H1 (cell line): Measurements from ENCODE around the gene STAM. TPM values are rescaled to one million over a fixed set of nuclear protein-coding genes. Genes with fewer than 3 reads are reported as not detected.

Experiments used
- CTCF ChIA-PET: fragments of 300-600 bp; sonication (Branson Sonifier 250); formaldehyde crosslinking; loops from one replicate; lab custom pipeline; 2021; ENCODE audit not compliant: partially characterized antibody; lab: Charles Lee
- POLR2A ChIA-PET: fragments of 300-600 bp; sonication (Branson Sonifier 250); formaldehyde crosslinking; loops from one replicate; lab custom pipeline; 2021; ENCODE audit warnings: inconsistent platforms; ENCODE audit not compliant: partially characterized antibody; lab: Charles Lee
- DNase-seq, 2 experiments: peaks; one replicate each; pipeline versions ENCODE4 v3.0.0 to v3.0.0-alpha.2; 2010 to 2022; ENCODE audit warnings: low spot score in 2 of 2, low read depth in 1 of 2, mixed read lengths in 1 of 2
- FAIRE-seq: peaks from 2 replicates; lab custom pipeline; 2011; peaks lifted over from hg19 to GRCh38; lab: Jason Lieb, UNC
- H2AFZ ChIP-seq: 2 replicates; pipeline ENCODE4 v1.8.1; 2012; ENCODE audit warnings: low read length, inconsistent platforms
- H2AK5ac ChIP-seq: 2 replicates; pipeline ENCODE4 v1.6.1; 2013; ENCODE audit warnings: low read depth, low read length
- H2BK120ac ChIP-seq: replicated peaks from 2 replicates; pipeline ENCODE3; 2013; ENCODE audit warnings: low read depth, low read length, inconsistent platforms
- H2BK12ac ChIP-seq: 2 replicates; pipeline ENCODE4 v1.6.1; 2013; ENCODE audit warnings: low read depth, low read length
- H2BK15ac ChIP-seq: 2 replicates; pipeline ENCODE4 v1.6.1; 2013; ENCODE audit warnings: low read length
- H2BK20ac ChIP-seq: 2 replicates; pipeline ENCODE4 v1.6.1; 2013; ENCODE audit warnings: low read length
- H2BK5ac ChIP-seq: 2 replicates; pipeline ENCODE4 v1.6.1; 2013; ENCODE audit warnings: low read depth, low read length
- H3K14ac ChIP-seq: 2 replicates; pipeline ENCODE4 v1.6.1; 2013; ENCODE audit warnings: inconsistent platforms; ENCODE audit not compliant: insufficient read length
- H3K18ac ChIP-seq: 2 replicates; pipeline ENCODE4 v1.6.1; 2013; ENCODE audit warnings: low read length; ENCODE audit errors: extremely low read depth
- H3K23ac ChIP-seq: 2 replicates; pipeline ENCODE4 v1.6.1; 2013; ENCODE audit warnings: inconsistent platforms; ENCODE audit not compliant: insufficient read length
- H3K23me2 ChIP-seq: 2 replicates; pipeline ENCODE4 v1.6.1; 2013; ENCODE audit warnings: low read depth, low read length
- H3K27ac ChIP-seq: 2 replicates; pipeline ENCODE4 v1.6.1; 2011; ENCODE audit warnings: low read depth, low read length, inconsistent platforms
- H3K27me3 ChIP-seq, 4 experiments: replicated peaks in 1 of 4; 1 replicate in 1 of 4; 2 replicates in 3 of 4; pipeline versions ENCODE4 v1.6.1 to v1.8.1; 2011 to 2013; ENCODE audit warnings: low read length in 3 of 4, mild to moderate bottlenecking in 3 of 4, inconsistent platforms in 2 of 4, mixed read lengths in 2 of 4, moderate library complexity in 1 of 4; ENCODE audit not compliant: control insufficient read depth in 3 of 4, insufficient read depth in 3 of 4; ENCODE audit errors: extremely low read depth in 1 of 4
- H3K36me3 ChIP-seq, 4 experiments: 2 replicates each; pipeline versions ENCODE4 v1.6.1 to v1.8.1; 2011 to 2013; ENCODE audit warnings: mild to moderate bottlenecking in 4 of 4, low read length in 3 of 4, moderate library complexity in 2 of 4, control low read depth in 1 of 4, inconsistent platforms in 1 of 4; ENCODE audit not compliant: insufficient read depth in 4 of 4, control insufficient read depth in 2 of 4
- H3K4ac ChIP-seq: replicated peaks from 2 replicates; pipeline ENCODE3; 2013; ENCODE audit warnings: low read length, low read depth, mixed read lengths, inconsistent platforms; ENCODE audit not compliant: insufficient read length
- H3K4me1 ChIP-seq, 4 experiments: replicated peaks in 1 of 4; 1 replicate in 1 of 4; 2 replicates in 3 of 4; pipeline versions ENCODE4 v1.6.1 to v1.8.1; 2011 to 2013; ENCODE audit warnings: low read length in 3 of 4, inconsistent platforms in 2 of 4, mixed read lengths in 1 of 4; ENCODE audit not compliant: insufficient read depth in 4 of 4, control insufficient read depth in 3 of 4
- H3K4me2 ChIP-seq, 2 experiments: 2 replicates each; pipeline versions ENCODE4 v1.6.1 to v1.8.1; 2011 to 2013; ENCODE audit warnings: low read depth in 2 of 2, low read length in 2 of 2, control low read depth in 1 of 2, inconsistent platforms in 1 of 2, mild to moderate bottlenecking in 1 of 2; ENCODE audit not compliant: insufficient read depth in 1 of 2
- H3K4me3 ChIP-seq, 4 experiments: fragments of 200-600, 300-600 bp in 1 of 4; sonication (generic), shearing (Covaris generic), sonication (Bioruptor Twin) in 1 of 4; 2 replicates each; pipeline versions ENCODE4 v1.5.1 to v1.8.1; 2011 to 2016; ENCODE audit warnings: low read length in 4 of 4, low read depth in 3 of 4, control low read depth in 2 of 4, inconsistent platforms in 2 of 4, mild to moderate bottlenecking in 2 of 4, mixed read lengths in 1 of 4, moderate library complexity in 1 of 4; ENCODE audit not compliant: insufficient read depth in 2 of 4; ENCODE audit errors: extremely low read depth in 1 of 4
- H3K56ac ChIP-seq: replicated peaks from 2 replicates; pipeline ENCODE3; 2013; ENCODE audit warnings: low read depth, mild to moderate bottlenecking, mixed read lengths, low read length, inconsistent platforms; ENCODE audit not compliant: insufficient read length
- H3K79me1 ChIP-seq: 2 replicates; pipeline ENCODE4 v1.6.1; 2013; ENCODE audit warnings: low read depth, low read length, control low read depth
- H3K79me2 ChIP-seq, 2 experiments: 2 replicates each; pipeline versions ENCODE4 v1.6.1 to v1.8.1; 2012 to 2013; ENCODE audit warnings: low read length in 2 of 2, mild to moderate bottlenecking in 2 of 2, inconsistent platforms in 1 of 2; ENCODE audit not compliant: insufficient read depth in 2 of 2, control insufficient read depth in 1 of 2
- H3K9ac ChIP-seq, 4 experiments: replicated peaks in 1 of 4; 1 replicate in 1 of 4; 2 replicates in 3 of 4; pipeline versions ENCODE4 v1.6.1 to v1.8.1; 2011 to 2013; ENCODE audit warnings: low read depth in 3 of 4, low read length in 3 of 4, control low read depth in 2 of 4, mild to moderate bottlenecking in 2 of 4, moderate library complexity in 2 of 4, inconsistent platforms in 1 of 4; ENCODE audit errors: extremely low read depth in 1 of 4
- H3K9me3 ChIP-seq, 2 experiments: 2 replicates each; pipeline versions ENCODE4 v1.6.1 to v1.8.1; 2012 to 2013; ENCODE audit warnings: mild to moderate bottlenecking in 2 of 2, moderate library complexity in 2 of 2, control low read depth in 1 of 2, inconsistent platforms in 1 of 2, low read depth in 1 of 2, low read length in 1 of 2, mixed read lengths in 1 of 2; ENCODE audit not compliant: insufficient read depth in 2 of 2
- H4K20me1 ChIP-seq, 2 experiments: replicated peaks in 1 of 2; 2 replicates each; pipeline versions ENCODE3 to v1.8.1; 2011 to 2013; ENCODE audit warnings: inconsistent platforms in 2 of 2, low read length in 2 of 2, mild to moderate bottlenecking in 1 of 2; ENCODE audit not compliant: insufficient read depth in 2 of 2, control insufficient read depth in 1 of 2
- H4K5ac ChIP-seq: 2 replicates; pipeline ENCODE4 v1.6.1; 2013; ENCODE audit warnings: low read length, low read depth, mixed read lengths, inconsistent platforms; ENCODE audit not compliant: insufficient read length
- H4K8ac ChIP-seq: 2 replicates; pipeline ENCODE4 v1.8.0; 2013; ENCODE audit warnings: mild to moderate bottlenecking, moderate library complexity, low read length, inconsistent platforms; ENCODE audit not compliant: insufficient read depth; ENCODE audit errors: extremely low read depth
- H4K91ac ChIP-seq: replicated peaks from 2 replicates; pipeline ENCODE3; 2013; ENCODE audit warnings: low read length, mixed read lengths, inconsistent platforms; ENCODE audit not compliant: insufficient read length
- CEBPB ChIP-seq: IDR thresholded peaks from 2 replicates; pipeline ENCODE4 v1.6.1; 2012; ENCODE audit warnings: low read depth, low read length
- CHD1 ChIP-seq: IDR thresholded peaks from 2 replicates; pipeline ENCODE4 v1.6.1; 2012; ENCODE audit warnings: low read depth, low read length, improper control_type of control experiment
- KDM4A ChIP-seq: IDR thresholded peaks from one replicate; pipeline ENCODE4 v1.7.1; 2012; ENCODE audit warnings: low read depth, mild to moderate bottlenecking, moderate library complexity, low read length, inconsistent platforms; ENCODE audit not compliant: severe bottlenecking
- RXRA ChIP-seq: IDR thresholded peaks from 2 replicates; pipeline ENCODE4 v1.6.1; 2011; ENCODE audit warnings: low read depth, mild to moderate bottlenecking, low read length, moderate library complexity; ENCODE audit not compliant: insufficient read depth
- SIRT6 ChIP-seq: IDR thresholded peaks from one replicate; pipeline ENCODE4 v1.7.1; 2012; ENCODE audit warnings: low read length, inconsistent platforms
- SIX5 ChIP-seq: IDR thresholded peaks from 2 replicates; pipeline ENCODE4 v1.6.1; 2011; ENCODE audit warnings: mild to moderate bottlenecking, low read depth, low read length
- USF2 ChIP-seq: IDR thresholded peaks from 2 replicates; pipeline ENCODE4 v1.6.1; 2011; ENCODE audit warnings: low read length, improper control_type of control experiment
- ZNF274 ChIP-seq: IDR thresholded peaks from 2 replicates; pipeline ENCODE4 v1.7.0; 2012; ENCODE audit warnings: low read length, borderline replicate concordance; ENCODE audit errors: extremely low read depth
- WGBS, 2 experiments: shearing (Covaris generic) in 1 of 2; methylation state at CpG; one replicate each; pipeline versions ENCODE4 v1.1.6 to v1.1.7; 2013 to 2015; ENCODE audit warnings: low lambda C conversion rate in 2 of 2, mixed read lengths in 2 of 2, inconsistent platforms in 1 of 2, low coverage in 1 of 2, missing lambda C conversion rate in 1 of 2; ENCODE audit not compliant: insufficient replicate concordance in 2 of 2, insufficient coverage in 1 of 2, insufficient read length in 1 of 2; ENCODE audit errors: extremely low coverage in 1 of 2, missing lambda C conversion rate in 1 of 2; 5-methylcytosine and 5-hydroxymethylcytosine counted together
- polyA plus RNA-seq, 7 experiments: library from polyadenylated mRNA; depleted of rRNA in 3 of 7; stranded (reverse) in 5 of 7; unstranded in 2 of 7; fragments of >200 nt in 5 of 7; fragments of 200-250 nt in 2 of 7; gene quantifications; 1 replicate in 5 of 7; 2 replicates in 1 of 7; 4 replicates in 1 of 7; pipeline versions ENCODE4 v1.2.1 to v1.2.3, GENCODE V29; 2011 to 2013; ENCODE audit warnings: missing spikeins in 2 of 7, mixed read lengths in 2 of 7
- total RNA-seq: library from RNA; stranded (reverse); fragmentation: NEBNext Ultra II Directional; extraction: Animal tissue kit (Norgen Biotek cat#: 25700); gene quantifications from 2 replicates; pipeline ENCODE4 v1.2.1, GENCODE V29; 2021

The STAM gene
- total and polyA plus RNA-seq, 2 of the 8 experiments (the other 6 are each of a cell fraction or from before 2014, with no cell fraction given), result 22.0 to 27.8 TPM

- Histone ChIP-seq H3K14ac (no peak overlapping the region), H3K4me1 (peaks cover 0 to 17% (median 13%) of the 10 kb centered on the region in 4 experiments; a peak in 6 of 7 replicates), H3K36me3 (no peaks in the 10 kb centered on the region), H2BK5ac (no peak overlapping the region), H2BK120ac (no peak overlapping the region), H4K8ac (no peak overlapping the region), H2AK5ac (no peak overlapping the region), H4K91ac (no peak overlapping the region), H3K9me3 (no peaks in the 10 kb centered on the region), H3K79me1 (0 out of 2 replicates have a peak, but pooled peaks cover 2% of the 10 kb centered on the region), H3K4me2 (no peak overlapping the region), H3K9ac (no peak overlapping the region), H3K23me2 (no peaks in the 10 kb centered on the region), H3K79me2 (peaks cover 2 to 90% of the 10 kb centered on the region in 2 experiments; a peak in 3 of 4 replicates), H3K27me3 (no peaks in the 10 kb centered on the region), H2BK20ac (no peak overlapping the region), H2BK15ac (no peak overlapping the region), H2AFZ (no peak overlapping the region), H3K27ac (no peak overlapping the region), H3K4me3 (no peak overlapping the region), H3K18ac (no peak overlapping the region), H4K20me1 (no peaks in the 10 kb centered on the region), H3K23ac (no peak overlapping the region), H4K5ac (no peak overlapping the region), H3K56ac (no peak overlapping the region), H3K4ac (no peak overlapping the region), H2BK12ac (no peak overlapping the region)
- POLR2A ChIA-PET, result interaction anchor here (3.8 kb wide), 1 partner anchor 32 kb away, joined by 29 read pairs; the partner anchor contains the start of gene STAM
- WGBS, 2 experiments, result 86% methylated on average over 1 of the region's 1 CpG; no CpG with 5 or more reads in 1 of the 2 experiments
- CTCF ChIA-PET, result interaction anchor here (1.0 to 1.3 kb wide), 2 partner anchors 33 to 60 kb away, joined by 5 read pairs; partner anchors contain the start of gene STAM
- FAIRE-seq (no peak), DNase-seq (no peak)
- no peak for TF ChIP-seq KDM4A
- TF ChIP-seq SIRT6, result no peak
- TF ChIP-seq SIX5, result no peak
- no peak for TF ChIP-seq CEBPB
- no peak for TF ChIP-seq RXRA
- no peak for TF ChIP-seq USF2
- no peak for TF ChIP-seq ZNF274
- TF ChIP-seq CHD1, result no peak
Observed at GRCh38 chr10:17676919-17677318, 33.0 kb downstream of the STAM start.
